Mesenteric fat pad (tissue), 1 donor: ENCODE results near the gene CD59. TPM values are rescaled to one million over a fixed set of nuclear protein-coding genes. Genes with fewer than 3 reads are reported as not detected.
"Not testable (repeated sequence)": the region's sequence is repeated elsewhere in the genome, so short reads cannot be mapped to it uniquely, and the experiment has no call there.

ENCODE experiments used
- DNase-seq: peaks from one replicate; pipeline ENCODE4 v3.0.0-alpha.2; 2020; ENCODE audit warnings: low spot score
- total RNA-seq: library from RNA; stranded (reverse); fragmentation: NEBNext Ultra II Directional; extraction: Animal tissue kit (Norgen Biotek cat#: 25700); gene quantifications from one replicate; pipeline ENCODE4 v1.2.1, GENCODE V29; 2021
- donor health status: DM: yes; HTN: yes; CAD: no.

Gene CD59
- total RNA-seq, 1 donor from 2014 or later, result 659 TPM

GRCh38 chr11:33713856-33714398 lies 22.3 kb downstream of the CD59 start:
- DNase-seq, result no peak

DNA sequence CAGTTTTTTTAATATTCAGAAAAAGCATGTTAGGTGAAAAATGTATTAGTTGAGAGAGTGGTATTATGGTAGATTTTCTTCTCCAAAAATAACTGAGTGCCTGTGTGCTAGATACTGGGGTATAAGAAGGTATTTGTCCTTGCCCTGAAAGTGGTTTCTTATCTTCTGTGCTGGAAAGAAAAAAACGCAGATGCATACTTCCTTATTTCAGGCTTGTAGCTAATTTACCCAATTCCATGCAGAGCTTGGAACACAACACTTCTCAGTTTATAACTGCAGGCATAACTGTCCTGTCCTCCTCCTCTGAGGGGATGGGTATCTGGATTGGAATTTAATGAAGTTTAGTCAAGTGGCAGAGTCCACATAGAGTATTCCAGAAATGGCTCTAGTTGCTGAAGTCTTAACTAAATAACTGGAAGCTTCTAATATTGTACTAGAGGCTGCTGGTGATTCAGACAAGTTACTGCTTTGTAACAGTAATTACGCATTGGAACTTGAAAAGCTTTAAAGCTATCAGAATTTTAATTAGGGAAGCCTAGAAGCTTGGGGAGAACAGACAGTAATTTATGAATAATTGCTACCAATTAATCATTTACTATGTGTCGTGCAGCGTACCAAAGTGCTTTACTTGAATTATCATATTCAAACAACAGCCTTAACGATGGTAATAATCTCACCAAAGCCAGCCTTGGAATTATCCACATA lies 22.9 kb downstream of the CD59 start:
- DNase-seq, result no peak

DNA sequence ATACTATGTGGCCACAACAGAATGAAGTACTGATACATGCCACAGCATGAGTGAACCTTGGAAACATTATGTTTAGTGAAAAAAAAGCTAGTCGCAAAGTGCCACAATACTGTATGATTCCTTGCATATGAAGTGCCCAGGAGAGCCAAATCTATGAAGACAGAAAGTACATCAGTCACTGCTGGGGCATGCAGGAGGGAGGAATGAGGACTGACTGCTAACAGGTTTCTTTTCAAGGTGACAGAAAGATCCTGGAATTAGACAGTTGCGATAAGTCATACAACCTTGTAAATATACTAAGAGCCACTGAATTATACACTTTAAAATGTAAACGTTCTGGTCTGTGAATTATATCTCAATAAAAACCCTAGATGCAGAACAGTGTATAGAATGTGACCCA lies 23.8 kb downstream of the CD59 start:
- DNase-seq, result no peak

- DNase-seq, result no peak
These were observed 26.8 kb downstream of the CD59 start for GRCh38 chr11:33709466-33709865.

GRCh38 chr11:33708985-33709384 lies 27.2 kb downstream of the CD59 start:
- DNase-seq, result no peak

GRCh38 chr11:33707831-33708230 lies 28.4 kb downstream of the CD59 start:
- DNase-seq, result not testable (repeated sequence)

DNA sequence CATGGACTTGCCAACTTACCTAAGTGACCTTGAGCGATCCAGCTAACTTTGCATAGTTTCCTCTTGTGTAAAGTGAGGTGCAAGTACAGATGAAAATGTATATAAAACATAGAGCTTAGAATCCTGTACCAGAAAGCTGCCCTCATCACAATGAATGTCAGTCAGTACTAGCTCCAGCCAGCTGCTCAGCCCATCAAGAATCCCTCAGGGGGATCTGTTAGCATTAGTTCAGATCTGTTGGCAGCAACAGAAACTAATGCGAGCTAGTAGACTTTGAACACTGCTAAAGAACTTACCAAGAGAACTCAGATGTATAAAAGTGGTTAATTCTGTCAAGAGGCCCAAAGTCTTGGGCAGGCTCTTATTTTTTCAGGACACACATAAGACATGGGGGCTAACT lies 29.3 kb downstream of the CD59 start:
- no peak for DNase-seq

- DNase-seq, result no peak
These were observed 29.7 kb downstream of the CD59 start for GRCh38 chr11:33706546-33706945.

DNA sequence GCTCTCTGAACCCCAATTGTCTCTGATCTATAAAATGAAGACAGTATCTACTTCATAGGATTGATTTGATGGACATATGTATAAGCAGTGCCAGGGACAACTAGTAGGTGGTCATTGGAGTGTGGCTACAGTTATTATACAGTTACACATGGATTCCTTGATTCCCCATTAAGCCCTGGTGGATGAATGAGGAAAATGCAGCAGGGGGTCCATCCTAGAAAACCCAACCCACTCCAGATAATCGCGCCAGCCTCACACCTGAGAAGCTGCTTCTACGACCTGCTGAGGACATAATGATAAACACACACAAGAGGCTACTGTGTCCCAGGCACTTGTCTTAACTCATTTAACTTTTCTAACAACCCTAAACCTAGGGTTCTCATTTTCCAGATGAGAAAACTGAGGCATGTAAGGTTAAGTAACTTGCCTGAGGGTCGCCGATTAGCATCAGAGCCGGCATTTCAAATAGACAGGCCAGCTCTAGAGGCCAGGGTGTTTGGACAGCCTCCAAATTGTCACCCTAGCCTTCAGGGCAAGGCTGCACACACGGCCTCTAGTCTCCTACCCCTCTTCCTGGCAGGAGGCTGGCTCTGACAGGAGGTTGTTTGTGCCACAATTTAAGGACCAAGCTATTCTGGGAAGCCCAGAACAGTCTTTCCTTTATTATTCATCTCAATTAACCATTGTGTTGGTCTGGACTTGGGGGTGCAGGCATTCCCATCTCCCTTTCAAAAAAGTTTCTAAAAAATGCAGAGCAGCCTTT lies 31.8 kb downstream of the CD59 start:
- no peak for DNase-seq

- DNase-seq, result no peak
These were observed 32.4 kb downstream of the CD59 start for GRCh38 chr11:33703788-33704187.

- DNase-seq, result no peak
These were observed 33.0 kb downstream of the CD59 start for GRCh38 chr11:33703234-33703633.

GRCh38 chr11:33701302-33702230 lies 34.7 kb downstream of the CD59 start:
- no peak for DNase-seq

- peak; percentile 99 for DNase-seq
These were observed 35.5 kb downstream of the CD59 start, which contains the start of gene C11orf91 for GRCh38 chr11:33700502-33701271. Gene C11orf91 (minus strand): TSS chr11:33700826. CDS start chr11:33700740, 86 bp downstream.

DNA sequence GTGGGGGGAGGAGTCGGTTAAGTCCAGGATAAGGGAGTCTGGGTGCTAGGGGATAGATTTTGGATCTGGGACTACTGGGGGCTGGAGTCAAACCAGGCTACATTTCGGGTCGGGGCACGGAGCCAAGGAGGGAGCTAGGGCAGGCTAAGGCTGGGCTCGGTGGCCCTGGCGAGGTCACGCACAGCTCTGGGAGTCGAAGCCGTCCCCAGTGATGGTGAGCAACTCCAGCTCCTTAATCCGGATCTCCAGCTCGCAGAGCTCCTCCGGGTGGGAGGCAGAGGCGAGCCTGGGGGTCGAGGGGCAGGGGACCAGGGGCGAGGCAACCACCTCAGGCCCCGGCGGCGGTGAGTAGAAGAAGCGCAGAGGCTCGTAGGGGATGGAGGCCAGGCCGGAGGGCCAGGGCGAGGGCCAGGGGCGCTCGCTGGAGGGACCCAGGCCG lies 36.1 kb downstream of the CD59 start:
- DNase-seq, result no peak

DNA sequence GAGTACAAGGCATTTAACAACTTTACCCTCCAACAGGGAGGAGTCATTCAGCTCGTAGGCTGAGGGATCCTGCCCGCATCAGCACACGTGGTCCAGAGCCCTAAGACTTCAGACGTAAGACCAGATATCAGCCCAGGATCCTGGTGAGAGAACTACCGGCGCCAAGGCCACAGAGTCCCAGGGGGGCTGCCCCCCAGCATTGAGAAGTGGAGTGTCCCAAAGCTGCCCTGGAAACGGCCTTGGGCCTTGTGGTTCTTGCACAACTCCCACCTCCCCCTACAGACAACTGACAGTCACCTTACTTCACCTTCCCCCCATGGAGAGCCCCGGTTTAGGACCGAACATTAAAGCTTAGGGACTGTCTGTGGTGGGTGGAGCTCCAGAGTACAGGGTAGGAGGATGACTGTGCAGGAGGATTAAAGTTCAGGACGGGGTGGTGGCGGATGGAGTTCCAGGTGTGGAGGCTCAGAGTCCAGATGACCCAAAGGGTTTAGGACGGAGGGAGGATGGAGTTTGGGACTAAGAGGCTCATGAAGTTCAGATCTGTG lies 36.6 kb downstream of the CD59 start:
- no peak for DNase-seq

GRCh38 chr11:33698921-33699320 lies 37.3 kb downstream of the CD59 start:
- no peak for DNase-seq

DNA sequence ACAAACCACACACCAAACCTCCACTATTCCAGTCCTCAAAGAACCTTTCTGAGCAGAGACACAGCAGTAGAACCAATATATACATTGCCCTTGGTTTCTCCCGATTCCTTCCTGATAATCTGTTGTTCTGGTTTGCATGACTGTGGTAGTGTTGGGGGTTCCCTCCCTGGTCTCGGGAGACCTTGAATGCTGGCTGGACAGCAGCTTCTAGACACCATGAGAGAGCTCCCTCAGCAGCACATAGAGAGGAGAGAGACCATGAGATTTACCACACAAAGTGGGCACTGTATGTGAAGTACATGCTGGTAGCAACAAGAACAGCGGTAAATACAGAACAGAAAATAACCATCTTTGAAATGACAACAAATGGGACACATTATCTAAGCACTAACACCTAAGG lies 38.2 kb downstream of the CD59 start:
- no peak for DNase-seq

DNA sequence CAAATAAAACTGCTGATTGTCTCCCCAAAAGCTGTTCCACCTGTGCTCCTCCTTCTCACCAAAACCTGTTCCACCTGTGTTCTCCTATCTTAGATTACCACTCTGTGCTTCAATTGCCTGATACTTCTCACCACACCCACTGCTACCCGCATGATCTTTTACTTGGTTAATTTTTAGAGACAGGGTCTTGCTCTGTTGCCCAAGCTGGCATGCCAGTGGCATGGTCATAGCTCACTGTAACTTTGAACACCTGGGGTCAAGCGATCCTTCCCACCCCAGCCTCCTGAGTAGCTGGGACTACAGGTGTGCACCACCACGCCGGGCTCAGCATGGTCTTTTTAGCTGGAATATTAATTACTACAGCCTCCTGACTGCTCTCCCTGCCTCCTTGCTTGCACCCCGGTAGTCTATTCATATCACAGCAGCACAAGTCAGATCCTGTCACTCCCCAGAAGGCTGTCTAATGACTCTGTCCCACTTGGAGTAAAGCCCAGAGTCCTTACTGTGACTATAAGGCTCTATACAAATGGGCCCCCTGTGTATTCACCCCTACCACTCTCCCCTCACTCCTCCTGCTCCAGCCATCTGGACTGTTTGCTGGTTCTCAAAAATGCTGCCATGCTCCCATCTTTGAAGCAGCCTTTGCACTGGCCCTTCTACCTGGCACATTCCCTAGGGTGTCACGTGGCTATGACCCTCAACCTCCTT lies 39.1 kb downstream of the CD59 start:
- no peak for DNase-seq

GRCh38 chr11:33696411-33696810 lies 39.8 kb downstream of the CD59 start:
- DNase-seq, result no peak
